ENCODE data around the gene ACOD1.

ACOD1 gene

DNA sequence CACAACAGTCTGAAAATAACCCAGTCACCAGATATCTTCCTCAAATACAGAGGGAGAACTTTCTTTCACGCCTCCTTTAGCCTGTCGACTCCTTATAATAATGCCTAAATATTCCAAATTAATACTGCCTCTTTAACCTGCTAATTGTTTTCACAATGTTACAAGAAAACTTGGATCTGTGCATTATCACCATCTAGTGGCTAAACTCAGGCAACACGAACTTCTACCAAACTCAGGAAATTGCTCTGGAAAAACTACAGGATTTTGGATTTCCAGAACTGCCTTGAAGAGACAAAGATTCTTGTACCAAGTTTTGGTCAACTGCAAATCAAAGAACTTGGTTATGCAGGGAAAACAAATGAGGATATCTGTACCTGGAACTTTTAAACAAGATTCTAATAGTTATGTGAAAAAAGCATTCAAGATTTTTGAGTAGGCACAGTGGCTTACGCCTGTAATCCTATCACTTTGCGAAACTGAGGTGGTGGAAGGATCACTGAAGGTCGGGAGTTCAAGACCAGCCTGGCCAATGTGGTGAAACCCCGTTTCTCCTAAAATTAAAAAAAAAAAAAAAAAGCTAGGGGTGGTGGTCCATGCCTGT is 54.4 kb downstream of the ACOD1 start:
- Histone ChIP-seq H3K27me3 (ENCODE audit: low read length) (no peaks in the 10 kb centered on the region), H3F3A (ENCODE audit: insufficient read depth) (peaks cover 19% of the 10 kb centered on the region), H3K9ac (ENCODE audit: low read length) (no peak overlapping the region), H4K20me1 (ENCODE audit: low read depth, low read length) (no peaks in the 10 kb centered on the region), H3K27ac (ENCODE audit: low read depth, low read length) (no peak overlapping the region), H3K79me2 (ENCODE audit: insufficient read depth, low read length) (no peaks in the 10 kb centered on the region; the same call in 1 of the 2 replicates), H3K4me3 (ENCODE audit: insufficient read depth, low read length, poor library complexity, severe bottlenecking) (no peak overlapping the region), H2AFZ (ENCODE audit: low read depth, low read length, severe bottlenecking) (no peak overlapping the region), H3K9me3 (ENCODE audit: insufficient read depth, low read length) (no peaks in the 10 kb centered on the region), H3K9me2 (replicated peaks; ENCODE audit: insufficient read depth, low read length) (no peaks in the 10 kb centered on the region), H3K36me3 (ENCODE audit: low read length) (peaks cover 31% of the 10 kb centered on the region), H3K4me2 (ENCODE audit: low read depth, low read length, poor library complexity, severe bottlenecking) (no peak overlapping the region)
- TF ChIP-seq, protein P1, sequence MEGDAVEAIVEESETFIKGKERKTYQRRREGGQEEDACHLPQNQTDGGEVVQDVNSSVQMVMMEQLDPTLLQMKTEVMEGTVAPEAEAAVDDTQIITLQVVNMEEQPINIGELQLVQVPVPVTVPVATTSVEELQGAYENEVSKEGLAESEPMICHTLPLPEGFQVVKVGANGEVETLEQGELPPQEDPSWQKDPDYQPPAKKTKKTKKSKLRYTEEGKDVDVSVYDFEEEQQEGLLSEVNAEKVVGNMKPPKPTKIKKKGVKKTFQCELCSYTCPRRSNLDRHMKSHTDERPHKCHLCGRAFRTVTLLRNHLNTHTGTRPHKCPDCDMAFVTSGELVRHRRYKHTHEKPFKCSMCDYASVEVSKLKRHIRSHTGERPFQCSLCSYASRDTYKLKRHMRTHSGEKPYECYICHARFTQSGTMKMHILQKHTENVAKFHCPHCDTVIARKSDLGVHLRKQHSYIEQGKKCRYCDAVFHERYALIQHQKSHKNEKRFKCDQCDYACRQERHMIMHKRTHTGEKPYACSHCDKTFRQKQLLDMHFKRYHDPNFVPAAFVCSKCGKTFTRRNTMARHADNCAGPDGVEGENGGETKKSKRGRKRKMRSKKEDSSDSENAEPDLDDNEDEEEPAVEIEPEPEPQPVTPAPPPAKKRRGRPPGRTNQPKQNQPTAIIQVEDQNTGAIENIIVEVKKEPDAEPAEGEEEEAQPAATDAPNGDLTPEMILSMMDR (IDR thresholded peaks at IDR 0.05; ENCODE audit: insufficient read depth, low read length, poor library complexity, severe bottlenecking): peak; percentile 39
- TF ChIP-seq EZH2phosphoT487 (conservative IDR thresholded peaks at IDR 0.05; ENCODE audit: low read length): no peak
